Fibroblast of mammary gland (primary cell): ENCODE data around the gene ZNF750.

ENCODE experiments used
- DNase-seq: peaks from one replicate; pipeline ENCODE4 v3.0.0-alpha.2; 2010; ENCODE audit warnings: low read depth
- H3K4me3 ChIP-seq: 2 replicates; pipeline ENCODE4 v1.5.1; 2011; ENCODE audit warnings: low read depth, mild to moderate bottlenecking, low read length, moderate library complexity; ENCODE audit not compliant: control insufficient read depth
- CTCF ChIP-seq: conservative IDR thresholded peaks from 2 replicates; pipeline ENCODE4 v1.5.1; 2011; ENCODE audit warnings: low read depth, low read length, inconsistent platforms; ENCODE audit not compliant: control insufficient read depth, insufficient read depth

The ZNF750 gene

GRCh38 chr17:82820278-82821251, 19.3 kb downstream of the ZNF750 start:
- H3K4me3 ChIP-seq = no peak overlapping the region
- no peak for DNase-seq
- TF ChIP-seq CTCF = no peak

DNA sequence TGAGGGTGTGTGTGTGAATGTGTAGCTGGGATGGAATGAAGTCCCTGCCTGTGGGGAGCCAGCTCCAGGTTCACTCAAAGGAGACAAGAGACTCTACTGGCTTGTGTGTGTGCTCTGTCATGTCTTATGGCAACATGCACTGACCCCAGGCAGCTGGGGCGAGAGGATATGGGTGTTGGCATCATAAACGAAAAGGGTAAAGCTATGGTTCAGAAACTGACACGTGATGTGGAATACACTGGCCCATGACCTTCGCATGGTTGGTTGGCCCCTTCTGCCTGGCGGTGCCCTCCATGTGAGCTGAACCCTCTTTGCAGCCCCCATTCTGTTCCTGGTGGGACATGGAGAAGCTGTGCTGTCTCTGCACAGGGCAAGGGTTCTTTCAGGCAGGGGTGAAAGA, 21.9 kb downstream of the ZNF750 start:
- H3K4me3 ChIP-seq = no peak overlapping the region
- no peak for DNase-seq
- TF ChIP-seq CTCF = no peak

DNA sequence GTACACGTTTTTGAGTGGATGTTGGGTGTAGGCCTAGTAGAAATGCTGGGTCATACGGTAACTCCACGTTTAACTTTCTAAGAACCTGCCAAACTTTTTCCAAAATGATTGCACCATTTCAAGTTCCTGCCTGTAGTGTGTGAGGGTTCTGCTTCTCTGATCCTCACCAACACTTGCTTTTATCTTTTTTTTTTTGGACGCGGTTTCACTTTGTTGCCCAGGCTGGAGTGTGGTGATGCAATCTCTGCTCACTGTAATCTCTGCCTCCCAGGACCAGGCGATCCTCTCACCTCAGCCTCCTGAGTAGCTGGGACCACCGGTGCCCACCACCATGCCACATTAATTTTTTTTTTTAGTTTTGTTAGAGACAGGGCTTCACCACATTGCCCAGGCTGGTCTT, 23.5 kb downstream of the ZNF750 start:
- no peak overlapping the region for H3K4me3 ChIP-seq
- TF ChIP-seq CTCF = no peak
- DNase-seq = no peak

DNA sequence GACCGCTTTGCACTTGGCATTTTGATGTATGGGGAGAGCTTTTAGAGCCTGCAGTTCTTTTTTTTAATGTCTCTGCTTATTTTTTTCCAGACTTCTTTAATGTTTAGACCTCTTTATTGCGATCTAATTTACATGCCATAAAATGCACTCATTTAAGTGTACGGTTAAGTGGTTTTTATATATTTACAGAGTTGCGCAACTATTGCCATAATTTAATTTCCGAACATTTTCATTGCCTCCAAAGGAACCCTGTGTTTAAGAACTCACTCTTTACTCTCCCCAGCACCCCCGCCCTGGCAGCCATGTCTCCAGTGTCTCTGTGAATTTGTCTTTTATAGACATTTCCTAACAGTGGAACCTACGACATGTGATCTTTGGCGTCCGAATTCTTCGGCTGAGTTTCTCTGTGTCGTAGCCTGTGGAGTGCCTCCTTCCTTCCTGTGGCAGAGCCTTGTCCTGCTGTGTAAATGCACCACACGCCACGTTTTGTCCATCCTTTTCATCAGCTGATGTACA, 24.0 kb downstream of the ZNF750 start:
- DNase-seq = no peak
- TF ChIP-seq CTCF = no peak
- H3K4me3 ChIP-seq = no peak overlapping the region

DNA sequence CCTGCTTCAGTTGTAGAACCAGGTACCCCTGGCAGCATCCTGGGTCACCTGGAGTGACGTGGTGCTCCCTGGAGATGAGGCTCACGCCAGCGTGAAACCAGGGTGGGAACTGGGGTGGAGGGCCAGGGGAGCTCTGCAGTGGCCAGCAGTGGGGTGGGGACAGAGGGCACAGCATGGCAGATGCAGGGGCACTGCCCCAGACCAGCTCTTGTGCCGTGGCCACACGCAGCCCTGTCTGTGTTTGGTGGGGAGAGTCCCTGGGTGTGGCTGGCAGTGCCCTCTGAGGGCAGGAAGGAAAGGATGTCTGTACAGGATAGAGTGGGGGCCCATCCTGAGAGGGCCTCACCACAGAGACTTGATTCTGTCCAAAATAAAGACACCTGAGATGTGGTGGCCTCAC, 24.5 kb downstream of the ZNF750 start:
- no peak for TF ChIP-seq CTCF
- DNase-seq = no peak
- H3K4me3 ChIP-seq = no peak overlapping the region

DNA sequence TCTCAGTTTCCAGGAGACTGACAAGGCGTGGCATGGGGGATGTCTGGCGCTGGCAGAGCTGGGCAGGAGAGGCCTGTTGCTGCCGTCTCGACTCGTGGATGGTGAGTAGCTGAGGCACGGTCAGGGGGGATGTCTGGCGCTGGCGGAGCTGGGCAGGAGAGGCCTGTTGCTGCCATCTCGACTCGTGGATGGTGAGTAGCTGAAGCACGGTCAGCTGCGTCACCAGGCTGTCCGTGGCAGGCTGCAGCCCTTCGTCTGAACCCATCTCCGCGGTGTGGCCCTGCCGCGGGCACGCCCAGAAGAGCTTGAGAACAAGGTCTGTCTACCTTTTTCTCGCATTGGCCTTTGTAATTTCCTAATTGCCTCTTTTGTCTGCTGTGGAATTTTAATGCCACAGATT, 25.0 kb downstream of the ZNF750 start:
- DNase-seq = no peak
- no peak overlapping the region for H3K4me3 ChIP-seq
- no peak for TF ChIP-seq CTCF
